Right cardiac atrium (tissue), 5 donors: ENCODE measurements around the gene GRM8. TPM values are rescaled to one million over a fixed set of nuclear protein-coding genes. Genes with fewer than 3 reads are reported as not detected.

Source experiments
- ATAC-seq, 2 donors: fragments of 200-7000 bp; cut with Tn5 transposase; one replicate each; pipeline versions ENCODE4 v1.8.0 to v1.9.1; 2020; ENCODE audit warnings: moderate library complexity in 2 of 2, mild to moderate bottlenecking in 1 of 2
- DNase-seq, 3 donors: peaks; one replicate each; pipeline ENCODE4 v3.0.0-alpha.2; 2020
- H3K27ac ChIP-seq: one replicate; pipeline ENCODE4 v1.5.1; 2013; ENCODE audit warnings: mild to moderate bottlenecking, low read length, control low read depth, moderate library complexity
- H3K27me3 ChIP-seq: one replicate; pipeline ENCODE4 v1.6.1; 2013; ENCODE audit not compliant: control insufficient read depth, insufficient read depth
- H3K4me1 ChIP-seq: one replicate; pipeline ENCODE4 v1.6.1; 2013; ENCODE audit warnings: low read length; ENCODE audit not compliant: control insufficient read depth, insufficient read depth
- H3K4me3 ChIP-seq: one replicate; pipeline ENCODE4 v1.5.1; 2013; ENCODE audit warnings: low read length, control low read depth
- H3K9me3 ChIP-seq: one replicate; pipeline ENCODE4 v1.6.1; 2013; ENCODE audit warnings: low read length; ENCODE audit not compliant: control insufficient read depth
- WGBS: extraction: QIAGEN DNeasy Blood & Tissue Kit; methylation state at CpG from one replicate; pipeline ENCODE4 v1.1.7; 2013; 5-methylcytosine and 5-hydroxymethylcytosine counted together
- intact Hi-C, 4 donors: fragments of 100-400 bp; cut with DNase I; formaldehyde crosslinking; loops; one replicate each; pipeline versions ENCODE4 v1.11.0 to v1.14.0; 2022 to 2023
- polyA plus RNA-seq: library from polyadenylated mRNA; stranded (reverse); fragments of 200-250 nt; gene quantifications from one replicate; pipeline ENCODE4 v1.2.3, GENCODE V29; 2013
- total RNA-seq, 4 donors: library from RNA; stranded (reverse); fragmentation: NEBNext Ultra II Directional; extraction: Animal tissue kit (Norgen Biotek cat#: 25700); gene quantifications; one replicate each; pipeline ENCODE4 v1.2.1, GENCODE V29; 2021
- donor health status: healthy with polysubstance abuse.
- donor health status: DM: no; HTN: yes; CAD: no.
- donor health status: DM: no; HTN: no; CAD: no.
- donor health status: DM: no; HTN: yes; CAD: no; lungs with severe emphysema.
- donor health status: DM: yes; HTN: yes; CAD: no.

GRM8 gene
- total and polyA plus RNA-seq, 5 donors = 0.09 TPM; not detected in 4

DNA sequence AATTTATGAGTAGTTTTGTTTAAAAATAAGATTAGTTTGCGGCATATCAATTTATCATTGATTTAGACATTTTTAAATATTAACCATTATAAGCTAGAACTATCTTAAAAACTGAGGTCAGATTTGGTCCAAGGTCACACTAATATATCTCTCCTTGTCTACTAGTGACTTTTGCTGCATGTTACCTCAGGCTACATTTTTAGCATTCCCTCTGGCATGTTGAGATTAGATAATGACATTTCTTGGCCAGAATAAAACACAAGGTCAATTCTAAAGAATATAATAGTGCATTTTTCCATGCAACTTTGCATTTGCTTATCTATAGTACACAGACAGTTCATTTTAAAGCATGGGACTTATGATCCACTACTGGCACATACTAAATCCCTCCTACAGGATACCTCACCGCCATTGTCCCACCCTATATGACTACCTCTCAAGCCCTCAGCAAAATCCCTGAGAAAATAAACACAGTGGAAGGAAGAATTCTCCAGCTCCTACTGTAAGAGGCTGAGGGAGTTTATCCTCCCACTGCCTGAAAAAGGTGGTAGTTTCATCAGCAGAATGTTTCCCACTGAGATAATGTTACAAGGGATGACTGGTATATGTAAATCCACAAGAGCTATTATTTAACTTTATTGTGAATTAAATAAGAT, 816.4 kb downstream of the GRM8 start:
- Histone ChIP-seq H3K27me3 (no peaks in the 10 kb centered on the region), H3K4me3 (no peak overlapping the region)
- 32% methylated on average over 2 of the region's 2 CpGs for WGBS

GRCh38 chr7:126426652-126427051, 826.1 kb downstream of the GRM8 start:
- H3K4me1 ChIP-seq = no peaks in the 10 kb centered on the region
- no peak overlapping the region for H3K4me3 ChIP-seq
- DNase-seq (no peak), ATAC-seq (no peak)
- H3K9me3 ChIP-seq = no peaks in the 10 kb centered on the region
- 88% methylated on average over 1 of the region's 1 CpG for WGBS
- H3K27ac ChIP-seq = no peak overlapping the region
- no peaks in the 10 kb centered on the region for H3K27me3 ChIP-seq
- intact Hi-C loops = no loop called here

More for the DNA sequence above, 816.4 kb downstream of the GRM8 start:
- ATAC-seq (no peak), DNase-seq (no peak)
- no peak overlapping the region for H3K27ac ChIP-seq
- intact Hi-C loops = no loop called here
- no peaks in the 10 kb centered on the region for H3K4me1 ChIP-seq
- no peaks in the 10 kb centered on the region for H3K9me3 ChIP-seq

- ATAC-seq = no peak
- intact Hi-C loops = no loop called here
- no peak for DNase-seq
- no peaks in the 10 kb centered on the region for H3K4me1 ChIP-seq
- H3K9me3 ChIP-seq = no peaks in the 10 kb centered on the region
- H3K4me3 ChIP-seq = no peak overlapping the region
- no peaks in the 10 kb centered on the region for H3K27me3 ChIP-seq
- WGBS = 86% methylated on average over 1 of the region's 1 CpG
- no peak overlapping the region for H3K27ac ChIP-seq
Observed at GRCh38 chr7:126424985-126425384, 827.8 kb downstream of the GRM8 start.

DNA sequence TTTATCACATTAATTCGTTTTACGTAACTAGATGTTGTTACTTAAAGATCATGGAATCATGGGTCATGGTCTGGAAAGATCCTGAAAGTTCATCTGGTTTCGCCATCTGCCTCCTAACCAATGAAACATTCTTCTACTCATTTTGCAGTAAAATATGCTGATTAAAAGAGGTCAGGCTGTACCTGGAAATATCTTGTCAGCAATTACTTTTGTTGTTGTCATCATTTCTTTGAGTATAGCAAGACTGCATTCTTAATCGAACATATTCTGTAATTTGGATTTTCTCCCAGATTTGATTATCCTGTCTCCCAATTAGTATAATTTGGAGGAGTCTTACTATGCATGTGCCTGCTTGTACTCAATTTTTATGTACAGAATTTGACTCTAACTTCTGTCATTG, 833.7 kb downstream of the GRM8 start:
- intact Hi-C loops = no loop called here
- no peak for DNase-seq

DNA sequence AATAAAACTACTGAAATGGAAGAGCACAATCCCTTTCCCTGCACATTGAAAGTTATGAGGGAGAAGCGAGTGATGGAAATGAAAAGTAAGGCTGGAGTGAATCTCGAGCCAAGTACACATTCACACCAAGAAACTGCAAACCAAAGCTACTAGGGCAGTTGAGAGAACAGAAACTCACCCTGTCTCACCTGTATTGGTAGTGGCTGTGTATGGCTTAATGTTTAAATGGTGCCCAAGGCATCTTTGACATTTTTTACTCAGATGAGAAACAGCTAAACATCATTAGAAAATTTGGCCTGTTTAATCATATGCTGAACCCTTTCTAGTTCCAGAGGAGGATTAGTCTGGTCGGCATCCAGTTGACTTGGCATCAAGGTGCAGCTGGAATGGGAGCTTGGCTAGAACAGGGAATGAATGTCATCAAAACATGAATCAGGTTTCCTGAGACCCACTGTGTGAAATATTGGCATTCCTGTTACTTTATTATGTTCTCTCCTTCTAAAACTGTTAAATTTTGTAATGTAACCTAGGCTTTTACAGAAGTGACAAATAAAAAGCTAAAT, 840.8 kb downstream of the GRM8 start:
- no peaks in the 10 kb centered on the region for H3K4me1 ChIP-seq
- H3K27me3 ChIP-seq = no peaks in the 10 kb centered on the region
- H3K4me3 ChIP-seq = no peak overlapping the region
- WGBS = 69% methylated on average over 3 of the region's 3 CpGs
- ATAC-seq = no peak
- H3K27ac ChIP-seq = no peak overlapping the region
- no peak for DNase-seq
- intact Hi-C loops = no loop called here
- no peaks in the 10 kb centered on the region for H3K9me3 ChIP-seq

More for the DNA sequence above, 833.7 kb downstream of the GRM8 start:
- Histone ChIP-seq H3K9me3 (no peaks in the 10 kb centered on the region), H3K27me3 (no peaks in the 10 kb centered on the region), H3K4me1 (no peaks in the 10 kb centered on the region), H3K27ac (no peak overlapping the region), H3K4me3 (no peak overlapping the region)
- ATAC-seq = no peak
- WGBS = 77% methylated on average over 4 of the region's 4 CpGs

DNA sequence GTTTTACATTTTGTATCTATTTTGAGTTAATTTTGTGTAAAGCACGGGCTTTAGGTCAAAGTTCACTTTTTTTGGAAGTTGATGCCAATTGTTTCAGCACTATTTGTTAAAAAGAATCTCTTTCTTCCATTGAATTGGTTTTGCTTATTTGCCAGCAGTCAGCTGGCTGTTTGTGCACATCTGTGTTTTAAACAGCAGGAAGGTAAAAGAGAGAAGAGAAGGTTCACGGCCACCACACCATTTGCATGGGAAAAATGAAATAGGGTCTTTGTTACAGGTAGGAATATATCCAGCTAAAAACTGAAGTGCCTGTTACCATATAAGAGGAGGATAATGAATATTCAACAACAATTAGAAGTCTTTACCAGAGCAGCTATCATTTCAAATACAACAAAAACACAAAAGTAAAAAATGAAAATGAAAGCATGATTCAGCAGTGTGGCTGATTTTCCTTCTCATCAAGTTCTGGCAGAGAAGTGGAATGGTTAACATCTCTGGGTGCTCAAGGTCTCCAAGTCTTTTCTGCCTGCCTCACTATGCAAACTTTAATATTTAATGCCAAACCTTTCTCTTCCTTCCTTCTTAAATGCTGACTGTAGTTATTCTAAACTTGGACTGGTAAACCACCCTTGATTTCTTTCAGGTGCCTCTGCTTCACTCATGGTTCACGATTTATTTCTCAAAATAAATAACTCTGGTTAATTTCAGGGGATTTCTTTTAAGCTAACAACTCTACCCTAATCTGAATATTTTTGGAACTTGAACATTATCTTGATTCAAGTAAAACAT, 841.5 kb downstream of the GRM8 start:
- intact Hi-C loops = no loop called here
- Histone ChIP-seq H3K9me3 (no peaks in the 10 kb centered on the region), H3K4me3 (no peak overlapping the region), H3K4me1 (no peaks in the 10 kb centered on the region), H3K27me3 (no peaks in the 10 kb centered on the region), H3K27ac (no peak overlapping the region)
- no peak for ATAC-seq
- WGBS = 63% methylated on average over 3 of the region's 3 CpGs
- no peak for DNase-seq

DNA sequence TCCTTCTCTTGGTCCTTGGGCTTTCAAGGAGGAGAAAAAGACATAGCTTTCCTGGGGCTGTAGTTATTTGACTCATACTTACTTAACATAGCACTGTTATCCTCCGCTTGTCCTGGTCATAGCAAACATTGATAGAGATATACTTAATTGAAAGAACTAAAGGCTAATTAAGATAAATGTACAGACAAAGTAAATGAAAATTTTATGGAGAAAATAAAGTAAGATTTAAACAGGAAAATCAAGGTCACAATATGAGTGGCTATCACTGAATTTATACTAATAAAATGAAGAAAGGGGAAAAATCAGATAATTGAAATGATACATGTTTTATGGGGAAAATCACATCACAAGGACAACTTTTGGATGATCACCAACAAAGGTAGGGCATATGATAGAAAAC, 849.7 kb downstream of the GRM8 start:
- 84% methylated on average over 1 of the region's 1 CpG for WGBS

DNA sequence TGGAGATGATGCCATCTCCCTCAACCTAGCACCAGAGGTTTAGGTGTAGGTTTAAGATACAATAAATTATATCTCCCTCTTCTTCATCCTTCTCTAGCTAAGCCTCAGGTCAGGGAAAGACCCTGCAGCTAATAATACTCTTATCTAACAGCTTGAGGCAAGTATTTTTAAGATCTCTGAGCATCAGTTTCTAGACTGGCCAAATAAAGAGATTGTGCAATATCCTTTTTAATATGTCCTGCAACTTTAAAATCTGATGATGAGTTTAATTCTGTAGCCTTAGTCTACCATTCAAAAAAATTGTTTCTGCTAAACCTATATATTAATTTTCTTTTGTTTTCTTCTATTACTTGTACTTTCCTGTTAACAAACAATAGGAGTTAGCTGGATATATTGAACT, 850.8 kb downstream of the GRM8 start:
- no peaks in the 10 kb centered on the region for H3K9me3 ChIP-seq
- no peaks in the 10 kb centered on the region for H3K4me1 ChIP-seq
- H3K27me3 ChIP-seq = no peaks in the 10 kb centered on the region
- H3K4me3 ChIP-seq = no peak overlapping the region
- intact Hi-C loops = no loop called here
- ATAC-seq = no peak
- no peak overlapping the region for H3K27ac ChIP-seq
- DNase-seq = no peak

More for the DNA sequence above, 849.7 kb downstream of the GRM8 start:
- Histone ChIP-seq H3K9me3 (no peaks in the 10 kb centered on the region), H3K27me3 (no peaks in the 10 kb centered on the region), H3K4me3 (no peak overlapping the region), H3K4me1 (no peaks in the 10 kb centered on the region), H3K27ac (no peak overlapping the region)
- intact Hi-C loops = no loop called here
- DNase-seq (no peak), ATAC-seq (no peak)

- H3K4me1 ChIP-seq = no peaks in the 10 kb centered on the region
- intact Hi-C loops = no loop called here
- no peak overlapping the region for H3K27ac ChIP-seq
- 52% methylated on average over 3 of the region's 3 CpGs for WGBS
- DNase-seq (no peak), ATAC-seq (peak in 1 of 2 donors; percentile 76)
- no peak overlapping the region for H3K4me3 ChIP-seq
- no peaks in the 10 kb centered on the region for H3K27me3 ChIP-seq
- no peaks in the 10 kb centered on the region for H3K9me3 ChIP-seq
Observed at GRCh38 chr7:126398851-126399529, 853.8 kb downstream of the GRM8 start.

DNA sequence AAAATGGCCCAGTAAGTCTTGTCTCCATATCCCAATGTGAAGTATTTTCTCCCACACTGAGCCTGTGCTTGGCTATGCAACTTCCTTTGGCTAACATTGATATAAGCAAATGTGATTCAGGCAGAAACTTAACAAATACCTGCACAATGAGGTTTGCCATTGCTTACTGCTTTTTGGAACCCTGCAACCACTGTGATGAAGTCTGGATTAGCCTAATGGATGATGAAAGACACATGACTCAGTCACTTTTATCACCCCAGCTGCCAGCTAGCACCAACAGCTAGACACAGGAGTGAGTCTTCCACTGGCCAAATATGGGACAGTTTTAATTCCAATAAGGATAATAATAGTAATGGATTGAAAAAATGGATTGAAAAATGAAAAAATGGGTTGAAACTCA, 854.5 kb downstream of the GRM8 start:
- no peak for ATAC-seq

GRCh38 chr7:126394406-126394805, 858.3 kb downstream of the GRM8 start:
- intact Hi-C loops = no loop called here
- WGBS = 78% methylated on average over 7 of the region's 7 CpGs
- H3K9me3 ChIP-seq = no peaks in the 10 kb centered on the region
- H3K27me3 ChIP-seq = no peaks in the 10 kb centered on the region
- no peak for DNase-seq
- H3K4me1 ChIP-seq = no peaks in the 10 kb centered on the region
- H3K27ac ChIP-seq = no peak overlapping the region
- no peak overlapping the region for H3K4me3 ChIP-seq
- no peak for ATAC-seq

More for the DNA sequence above, 854.5 kb downstream of the GRM8 start:
- H3K4me3 ChIP-seq = no peak overlapping the region
- no peaks in the 10 kb centered on the region for H3K27me3 ChIP-seq
- H3K4me1 ChIP-seq = no peaks in the 10 kb centered on the region
- DNase-seq = no peak
- H3K9me3 ChIP-seq = no peaks in the 10 kb centered on the region
- no peak overlapping the region for H3K27ac ChIP-seq
- intact Hi-C loops = no loop called here
